Muscle of back (tissue), 13 donors: Measurements from ENCODE around the gene IKBKG. TPM values are rescaled to one million over a fixed set of nuclear protein-coding genes. Genes with fewer than 3 reads are reported as not detected.
A peak's percentile ranks its signal among the peaks of the same experiment; 100 is the strongest.
"Not testable (repeated sequence)": the region's sequence is repeated elsewhere in the genome, so short reads cannot be mapped to it uniquely, and the experiment has no call there.

Source experiments
- DNase-seq, 3 donors: peaks; one replicate each; pipeline versions ENCODE4 v3.0.0 to v3.0.0-alpha.2; 2013
- long read RNA-seq, 9 donors: transcript quantifications; one replicate each; lab custom pipeline, GENCODE V29; 2026
- polyA plus RNA-seq, 10 donors: library from polyadenylated mRNA; unstranded; fragments of 120-200 nt; gene quantifications; one replicate each; pipeline ENCODE4 v1.2.1, GENCODE V29; 2013; ENCODE audit not compliant: insufficient read length in 10 of 10

IKBKG gene, protein sequence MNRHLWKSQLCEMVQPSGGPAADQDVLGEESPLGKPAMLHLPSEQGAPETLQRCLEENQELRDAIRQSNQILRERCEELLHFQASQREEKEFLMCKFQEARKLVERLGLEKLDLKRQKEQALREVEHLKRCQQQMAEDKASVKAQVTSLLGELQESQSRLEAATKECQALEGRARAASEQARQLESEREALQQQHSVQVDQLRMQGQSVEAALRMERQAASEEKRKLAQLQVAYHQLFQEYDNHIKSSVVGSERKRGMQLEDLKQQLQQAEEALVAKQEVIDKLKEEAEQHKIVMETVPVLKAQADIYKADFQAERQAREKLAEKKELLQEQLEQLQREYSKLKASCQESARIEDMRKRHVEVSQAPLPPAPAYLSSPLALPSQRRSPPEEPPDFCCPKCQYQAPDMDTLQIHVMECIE
- polyA plus RNA-seq, result 10 to 100 TPM; 11.0 to 14.2 (median 12.9) TPM
- long read RNA-seq, donor 1, partial matches to known transcripts, result 0 of 3 reads
- long read RNA-seq, donor 1, other reads (novel, unspliced or antisense), result 0 of 3 reads
- long read RNA-seq, donor 2, partial matches to known transcripts, result 0 of 1 reads
- long read RNA-seq, donor 2, other reads (novel, unspliced or antisense), result 0 of 1 reads
- long read RNA-seq, donor 3, result 0 reads
- long read RNA-seq, donor 4, partial matches to known transcripts, result 0 of 3 reads
- long read RNA-seq, donor 4, other reads (novel, unspliced or antisense), result 0 of 3 reads
- long read RNA-seq, donor 5, partial matches to known transcripts, result 6 of 8 reads
- long read RNA-seq, donor 5, other reads (novel, unspliced or antisense), result 0 of 8 reads
- long read RNA-seq, donor 6, partial matches to known transcripts, result 0 of 3 reads
- long read RNA-seq, donor 6, other reads (novel, unspliced or antisense), result 0 of 3 reads
- long read RNA-seq, donor 7, partial matches to known transcripts, result 0 of 2 reads
- long read RNA-seq, donor 7, other reads (novel, unspliced or antisense), result 0 of 2 reads
- long read RNA-seq, donor 8, partial matches to known transcripts, result 9 of 10 reads
- long read RNA-seq, donor 8, other reads (novel, unspliced or antisense), result 0 of 10 reads
- long read RNA-seq, donor 9, result 0 reads

GRCh38 chrX:154547245-154548027, at the start of gene IKBKG:
TSS of gene IKBKG (plus strand) at chrX:154547620. CDS start at chrX:154552003, 4,383 bp downstream.
- peak; percentile 88 to 97 (median 92) for DNase-seq

DNA sequence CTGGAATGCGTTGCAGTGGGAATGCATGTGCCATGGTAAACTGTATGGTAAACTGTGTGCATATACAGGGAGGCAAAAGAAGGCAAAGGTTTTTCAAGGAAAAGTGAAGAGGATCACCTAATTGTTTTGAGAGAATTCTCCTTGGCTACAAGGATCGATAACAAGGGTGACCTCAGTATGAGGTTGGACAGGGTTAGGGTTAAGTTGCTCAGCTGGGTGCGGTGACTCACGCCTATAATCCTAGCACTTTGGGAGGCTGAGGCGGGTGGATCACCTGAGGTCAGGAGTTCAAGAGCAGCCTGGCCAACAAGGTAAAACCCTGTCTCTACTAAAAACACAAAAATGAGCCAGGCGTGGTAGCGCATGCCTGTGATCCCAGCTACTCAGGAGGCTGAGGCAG, 46.0 kb upstream of the IKBKG start:
- not testable (repeated sequence) for DNase-seq

GRCh38 chrX:154502098-154502497, 45.3 kb upstream of the IKBKG start:
- no peak for DNase-seq

DNA sequence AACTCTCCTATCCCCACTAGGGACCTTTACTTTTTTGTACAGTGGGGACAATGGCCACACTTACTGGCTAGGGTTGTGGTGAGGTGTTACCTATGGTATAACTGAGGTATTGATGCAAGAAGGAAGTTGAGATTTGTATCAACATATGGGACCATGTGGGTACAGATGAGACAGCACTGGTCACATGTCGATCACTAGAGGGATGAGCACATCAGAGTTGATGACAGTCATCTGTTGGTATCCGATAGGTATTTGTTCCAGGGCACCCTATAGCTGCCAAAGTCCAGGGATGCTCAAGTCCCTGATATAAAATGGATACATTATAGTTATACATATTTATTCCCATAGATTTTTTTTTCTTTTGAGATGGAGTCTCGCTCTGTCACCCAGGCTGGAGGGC, 44.4 kb upstream of the IKBKG start:
- DNase-seq, result no peak

DNA sequence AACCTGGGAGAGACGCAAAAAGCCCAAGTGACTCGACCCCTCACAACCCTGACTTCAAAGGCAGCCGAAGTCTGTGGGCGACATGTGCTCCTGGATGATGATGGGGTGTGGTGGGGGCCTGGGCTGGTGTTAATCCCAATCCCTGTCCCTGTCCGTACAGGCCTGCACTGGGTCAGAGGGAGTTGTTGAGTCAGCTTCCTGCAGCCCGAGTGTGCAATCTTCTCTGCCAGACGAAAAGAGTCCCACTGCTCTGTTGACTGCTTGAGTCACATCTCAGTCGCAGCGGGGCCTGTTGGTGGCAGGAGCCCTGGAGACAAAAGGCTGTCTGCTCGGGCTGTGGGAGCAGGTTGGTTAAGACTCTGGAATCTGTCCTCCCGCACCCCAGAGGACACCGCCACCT, 41.7 kb upstream of the IKBKG start:
- DNase-seq, result no peak

DNA sequence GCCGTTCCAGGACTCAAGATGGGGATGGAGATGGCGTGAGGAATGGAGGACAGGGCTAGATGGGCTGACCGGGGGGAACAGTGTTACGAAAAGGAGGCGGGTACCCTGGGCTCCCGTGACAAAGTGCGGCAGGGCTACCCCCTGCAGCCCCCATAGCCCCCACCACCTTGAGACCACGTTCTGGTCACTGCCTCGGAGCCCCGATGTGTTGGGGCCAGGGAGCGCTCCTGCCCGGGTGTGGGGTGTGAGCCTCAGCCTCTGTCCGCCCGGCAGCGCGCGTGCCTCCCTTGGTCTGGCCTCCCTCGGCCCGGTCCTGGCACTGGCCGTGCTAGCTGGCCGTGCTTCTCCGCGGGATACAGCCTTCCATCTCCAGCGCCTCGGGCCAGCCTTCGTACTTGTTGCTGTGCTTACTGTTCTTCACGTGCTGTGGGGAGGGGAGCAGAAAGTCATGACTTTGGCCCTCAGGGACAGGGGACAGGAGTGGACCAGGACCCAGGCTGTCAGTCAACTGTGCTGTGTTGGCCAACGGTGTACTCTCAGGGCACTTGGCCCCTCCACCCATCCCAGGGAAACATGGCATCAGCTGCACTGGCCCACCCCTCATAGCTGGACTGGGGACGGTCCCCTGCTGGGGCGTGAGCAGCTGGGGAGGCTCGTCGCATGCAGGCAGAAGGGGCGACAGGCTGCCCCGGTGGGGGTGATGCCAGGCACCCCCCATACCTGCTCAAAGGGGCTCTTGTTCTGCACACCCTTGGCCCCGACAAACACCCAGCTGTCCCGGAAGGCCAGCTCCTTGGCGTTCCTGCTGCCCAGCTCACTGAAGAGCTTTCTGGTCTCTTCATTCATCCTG, 40.7 kb upstream of the IKBKG start:
- no peak for DNase-seq

- no peak for DNase-seq
Measured at GRCh38 chrX:154507673-154508383, 39.6 kb upstream of the IKBKG start.

GRCh38 chrX:154508384-154508745, 39.1 kb upstream of the IKBKG start:
- DNase-seq, result no peak

GRCh38 chrX:154509455-154509854, 38.0 kb upstream of the IKBKG start:
- no peak for DNase-seq

DNA sequence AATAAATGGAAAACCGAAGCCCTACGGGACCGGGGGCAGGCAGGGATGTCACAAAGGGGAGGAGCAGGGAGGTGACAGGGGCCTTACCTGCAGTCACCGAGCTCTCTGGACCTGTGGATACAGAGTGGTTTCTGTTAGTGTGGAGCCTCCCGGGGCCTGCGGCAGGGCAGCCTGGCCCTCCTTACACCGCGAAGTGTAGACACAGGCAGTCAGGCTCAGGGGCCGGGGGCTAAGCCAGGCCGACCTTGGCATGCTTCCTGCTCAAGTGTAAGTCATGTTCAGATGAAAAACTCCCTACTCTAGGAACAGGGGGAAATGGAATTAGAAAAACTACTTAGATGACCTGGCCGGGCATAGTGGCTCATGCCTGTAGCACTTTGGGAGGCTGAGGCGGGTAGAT, 35.7 kb upstream of the IKBKG start:
- DNase-seq, result no peak

- DNase-seq, result no peak
Measured at GRCh38 chrX:154512879-154513553, 34.4 kb upstream of the IKBKG start.

- DNase-seq, result no peak
Measured at GRCh38 chrX:154513716-154514115, 33.7 kb upstream of the IKBKG start.

- peak in 1 of 3 donors; percentile 63 for DNase-seq
Measured at GRCh38 chrX:154515090-154515965, 32.1 kb upstream of the IKBKG start.

DNA sequence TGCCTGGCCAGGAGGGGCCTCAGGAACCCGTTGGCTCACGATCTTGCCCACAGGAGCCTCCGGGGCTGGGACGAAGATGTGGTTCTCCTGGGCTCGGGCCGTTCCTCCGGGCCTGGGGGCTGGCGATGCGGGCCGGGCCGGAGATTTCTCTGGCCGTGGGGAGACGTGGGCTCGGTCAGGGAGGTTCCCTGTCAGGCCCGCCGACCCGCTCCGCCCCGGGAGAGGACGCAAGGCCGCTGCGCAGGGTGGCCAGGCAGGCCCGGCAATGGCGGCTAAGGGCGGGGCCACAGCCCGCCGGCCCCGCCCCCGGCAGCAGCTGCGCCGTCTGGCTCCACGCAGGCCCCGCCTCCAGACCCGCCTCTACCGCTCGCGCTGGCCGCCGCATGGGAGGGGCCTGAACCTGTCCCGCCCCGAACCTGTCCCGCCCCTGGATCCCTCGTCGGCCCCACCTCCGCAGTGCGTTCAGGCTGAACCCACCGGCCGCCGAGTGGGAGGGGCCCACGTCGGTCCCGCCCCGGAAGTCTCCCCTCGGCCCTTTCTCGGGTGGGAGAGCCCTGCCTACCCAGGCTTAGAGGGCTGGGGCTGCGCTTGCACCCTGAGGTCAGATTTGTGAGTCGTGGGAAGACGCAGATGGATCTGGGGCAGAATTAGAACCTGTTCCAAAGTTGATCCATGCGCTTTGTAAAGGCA, 31.3 kb upstream of the IKBKG start, which contains the start of gene FAM3A:
TSS of gene FAM3A (minus strand) at position 267 of the 690 bp plus-strand sequence. CDS start 460 bp downstream, outside the sequence.
- DNase-seq, result peak; percentile 86 to 94 (median 90)

DNA sequence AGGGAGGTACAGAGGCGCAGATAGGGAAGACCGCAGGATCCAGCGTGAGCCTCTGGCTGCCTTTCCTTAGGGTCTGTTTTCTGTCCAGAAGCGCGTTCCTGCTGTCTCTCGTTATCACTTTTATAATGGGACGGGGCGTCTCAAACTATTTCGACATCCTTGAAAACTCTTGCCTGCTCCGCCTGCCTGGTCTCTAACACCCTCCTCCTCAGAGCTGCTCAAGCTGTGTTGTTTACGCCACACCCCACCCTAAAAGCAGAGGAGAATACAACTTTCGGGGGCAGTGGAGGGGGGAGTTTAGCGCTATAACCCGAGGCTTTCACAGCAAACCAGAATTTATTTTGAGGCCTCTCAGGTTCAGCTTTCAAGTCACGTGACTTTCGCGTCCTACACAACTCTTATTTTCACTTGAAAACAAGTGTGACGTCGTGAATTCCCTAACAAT, 30.7 kb upstream of the IKBKG start:
- DNase-seq, result peak; percentile 45 to 80 (median 57)

- no peak for DNase-seq
Measured at GRCh38 chrX:154517101-154517781, 30.2 kb upstream of the IKBKG start.

- DNase-seq, result no peak
Measured at GRCh38 chrX:154519389-154519788, 28.0 kb upstream of the IKBKG start.
